Activated CD8-positive, alpha-beta memory T cell treated with anti-CD3 and anti-CD28 coated beads for 24 hours (primary cell): ENCODE results near the gene GCNT1.

ENCODE experiments used
- DNase-seq: peaks from one replicate; pipeline ENCODE4 v3.0.0-alpha.2; 2020

The GCNT1 gene

DNA sequence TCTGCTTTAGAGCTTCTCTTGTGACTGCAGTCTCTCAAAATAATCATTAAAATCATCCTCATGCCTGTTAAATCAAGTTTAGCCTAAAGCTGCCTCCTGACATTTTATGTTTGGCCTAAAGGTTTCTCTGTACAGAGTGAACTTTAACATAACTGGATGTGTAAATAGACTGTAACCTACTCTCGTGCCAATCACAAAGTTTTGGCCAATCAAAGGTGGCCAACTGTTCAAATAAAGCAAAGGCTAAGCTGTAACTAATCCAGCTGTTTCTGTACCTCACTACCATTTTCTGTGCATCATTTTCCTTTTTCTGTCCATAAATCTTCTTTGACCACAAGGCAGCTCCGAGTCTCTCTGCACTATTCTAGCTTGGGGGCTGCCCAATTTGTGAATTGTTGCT lies 86.2 kb downstream of the GCNT1 start:
- no peak for DNase-seq

GRCh38 chr9:76552181-76552580 lies 93.2 kb downstream of the GCNT1 start:
- DNase-seq: no peak

GRCh38 chr9:76552751-76553455 lies 93.9 kb downstream of the GCNT1 start:
- DNase-seq: no peak

DNA sequence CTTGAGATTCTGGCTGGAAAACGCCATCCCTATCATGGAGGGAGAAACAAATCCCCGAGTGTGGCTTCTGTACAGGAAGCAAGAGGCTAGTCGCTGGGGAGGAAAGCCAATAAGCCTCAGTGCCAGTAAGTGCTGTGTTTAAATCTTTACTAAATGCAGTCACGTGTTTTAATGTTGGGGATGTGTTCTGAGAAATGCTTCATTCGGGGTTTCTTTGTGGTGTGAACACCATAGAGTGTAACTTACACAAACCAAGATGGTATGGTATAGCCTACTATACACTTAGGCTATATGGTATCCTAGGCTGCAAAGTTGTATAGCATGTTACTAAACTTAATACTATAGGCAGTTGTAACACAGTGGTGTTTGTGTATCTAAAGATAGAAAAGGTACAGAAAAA lies 94.7 kb downstream of the GCNT1 start:
- DNase-seq: no peak
